SIG-M5 treated with dmso at 0.1 percent for 504 hours (cell line): Measurements from ENCODE around the gene ST6GALNAC2.
A peak's percentile ranks its signal among the peaks of the same experiment; 100 is the strongest.
"Not testable (repeated sequence)": the region's sequence is repeated elsewhere in the genome, so short reads cannot be mapped to it uniquely, and the experiment has no call there.

ENCODE experiments used
- DNase-seq: peaks from one replicate; lab custom pipeline; 2025; ENCODE audit not compliant: unreplicated experiment; lab: John Stamatoyannopoulos, UW

The ST6GALNAC2 gene

DNA sequence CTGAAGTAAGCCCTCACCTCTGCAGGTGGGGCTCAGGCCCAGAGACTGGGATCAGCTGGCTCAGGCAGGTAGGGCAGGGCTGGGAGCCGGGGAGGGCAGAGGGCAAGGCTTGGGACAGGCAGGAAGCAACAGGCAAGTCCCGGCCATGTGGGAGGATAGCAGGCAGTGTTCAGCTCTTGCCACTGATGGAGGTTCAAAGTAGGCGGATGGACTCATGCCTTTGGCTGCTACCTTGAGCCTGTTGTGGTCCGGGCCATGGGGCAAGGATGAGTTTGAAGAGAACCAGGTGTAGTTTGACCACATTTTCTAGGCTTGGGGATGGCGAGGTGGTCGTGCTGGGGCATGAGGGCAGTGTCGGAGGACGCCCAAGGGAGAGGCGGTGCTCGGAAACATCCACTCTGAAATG is 43.1 kb downstream of the ST6GALNAC2 start:
- DNase-seq = no peak

DNA sequence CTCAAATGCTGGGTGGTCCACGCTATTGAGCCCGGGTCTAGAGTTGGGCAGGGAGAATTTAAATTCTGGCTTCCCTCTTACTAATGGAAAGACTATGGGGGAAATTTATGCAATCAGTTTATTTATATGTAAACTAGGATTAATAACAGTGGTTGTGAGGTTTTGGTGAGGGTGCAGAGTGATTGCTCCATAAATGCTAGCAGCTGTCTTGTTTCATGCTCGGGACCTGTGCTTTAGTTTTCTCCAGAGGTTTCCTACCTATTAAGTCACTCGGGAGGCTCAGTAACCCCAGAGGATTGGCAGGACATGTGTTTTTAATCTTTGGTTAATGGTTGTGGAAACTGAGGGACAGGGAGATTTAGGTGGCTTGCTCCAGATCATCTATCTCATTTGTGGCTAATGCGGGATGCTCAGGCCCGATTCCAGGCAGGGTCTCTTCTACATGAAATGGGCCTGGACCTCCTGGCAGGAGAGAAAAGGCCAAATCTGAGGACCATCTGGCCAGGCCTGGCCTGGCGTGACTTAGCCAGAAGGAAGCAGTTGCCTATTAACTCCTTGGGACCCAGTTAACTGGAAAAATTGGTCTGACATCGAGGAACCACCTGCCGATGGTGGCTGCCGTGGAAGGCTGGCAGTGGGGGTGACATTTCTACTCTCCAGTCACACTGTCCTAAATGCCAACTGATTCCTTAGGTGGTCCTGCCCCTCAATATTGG is 43.8 kb downstream of the ST6GALNAC2 start:
- no peak for DNase-seq

DNA sequence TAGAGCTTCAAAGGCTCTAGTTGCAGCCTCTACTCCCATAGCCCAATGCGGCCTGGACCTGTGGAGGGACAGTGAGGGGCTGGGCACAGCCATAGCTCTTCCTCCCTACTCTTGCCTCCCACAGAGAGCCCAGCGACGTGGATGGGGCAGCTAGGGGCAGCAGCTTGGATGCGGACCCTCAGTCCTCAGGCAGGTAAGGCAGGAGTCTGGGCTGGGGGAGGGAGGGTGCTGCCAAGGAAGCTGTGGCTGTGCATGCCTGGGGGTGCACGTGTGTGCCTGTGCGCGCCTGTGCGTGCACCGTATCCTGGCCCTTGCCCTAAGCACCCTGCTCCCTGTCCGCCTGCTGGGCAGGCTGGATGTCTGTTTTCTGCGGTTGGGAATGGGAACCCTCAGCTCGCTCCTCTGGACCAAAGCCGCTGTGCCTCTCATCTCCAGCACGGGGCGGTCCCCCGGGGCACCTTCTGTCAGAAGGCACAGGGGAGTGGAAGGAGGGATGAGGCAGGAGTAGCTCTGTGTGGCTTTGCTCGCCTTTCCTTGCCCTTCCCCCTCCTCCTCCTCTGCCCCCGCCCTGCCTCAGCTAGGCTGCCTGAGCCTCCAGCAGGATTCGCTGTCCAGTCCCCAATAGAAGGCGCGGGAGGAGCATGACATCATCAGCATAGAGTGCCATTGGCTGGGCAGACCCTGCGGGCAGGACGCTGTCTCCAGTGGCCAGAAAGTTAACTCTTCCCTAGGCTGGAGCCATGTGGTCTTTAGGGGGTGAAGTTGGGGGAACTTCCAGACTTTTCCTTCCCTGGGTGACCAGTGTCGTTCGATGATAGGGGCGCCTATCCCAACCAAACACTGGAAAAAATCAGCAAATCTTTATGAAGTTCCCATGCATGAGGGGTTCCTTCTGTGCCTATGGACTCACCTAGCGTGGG is 45.0 kb downstream of the ST6GALNAC2 start:
- peak; percentile 83 for DNase-seq

DNA sequence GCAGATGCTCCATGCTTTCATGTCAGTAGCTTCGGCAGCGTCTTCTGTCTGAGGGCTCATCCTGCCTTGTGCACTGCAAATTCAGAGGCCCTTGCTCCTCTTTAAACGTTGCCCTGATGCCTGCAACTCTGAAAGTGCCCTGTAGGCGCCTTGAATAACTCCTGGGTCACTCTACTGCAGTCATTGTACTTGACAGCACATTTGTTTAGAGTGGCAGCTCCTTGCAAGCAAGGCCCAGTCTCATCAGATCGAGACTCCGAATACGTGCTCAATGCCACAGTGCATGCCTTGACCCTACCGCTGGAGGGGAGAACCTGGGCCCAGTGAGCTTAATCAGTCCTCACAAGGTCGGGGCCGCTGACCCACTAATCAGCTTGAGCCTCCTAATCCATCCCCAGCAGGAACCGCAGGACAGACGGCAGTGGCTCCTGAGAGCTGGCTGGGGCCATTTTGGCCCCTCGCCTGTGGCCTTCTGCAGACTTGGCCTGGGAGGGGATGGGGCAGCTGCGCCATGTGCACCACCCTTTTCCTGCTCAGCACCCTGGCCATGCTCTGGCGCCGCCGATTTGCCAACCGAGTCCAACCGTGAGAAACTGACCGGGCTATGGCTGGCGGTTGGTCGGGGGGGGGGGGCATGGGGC is 45.9 kb downstream of the ST6GALNAC2 start, which contains the start of gene PRCD:
TSS of gene PRCD (plus strand) at position 414 of the 641 bp plus-strand sequence. CDS start at position 512, 98 bp downstream.
- DNase-seq = no peak

- no peak for DNase-seq
These were observed 46.6 kb downstream of the ST6GALNAC2 start for GRCh38 chr17:76538941-76539570.

GRCh38 chr17:76538281-76538931 is 47.3 kb downstream of the ST6GALNAC2 start:
- DNase-seq = no peak

GRCh38 chr17:76537578-76538280 is 47.9 kb downstream of the ST6GALNAC2 start, which contains the start of gene CYGB:
Gene CYGB, minus strand, starts transcription at chr17:76537709. Its CDS starts 167 bp downstream, at chr17:76537542.
- no peak for DNase-seq

DNA sequence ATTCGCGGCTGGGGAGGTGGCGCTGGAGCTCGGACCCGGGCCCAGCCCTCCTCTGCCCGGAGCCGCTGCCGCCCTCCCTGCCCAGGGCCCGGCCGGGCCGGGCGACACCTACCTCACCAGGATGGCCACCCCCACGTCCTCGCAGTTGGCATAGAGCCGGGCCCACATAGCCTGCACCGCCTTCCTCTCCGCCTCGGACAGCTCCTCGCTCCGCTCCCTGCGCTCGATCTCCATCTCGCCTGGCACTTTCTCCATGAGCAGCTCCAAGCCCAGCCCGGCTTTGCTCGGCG is 48.4 kb downstream of the ST6GALNAC2 start:
- no peak for DNase-seq

GRCh38 chr17:76536511-76537287 is 49.0 kb downstream of the ST6GALNAC2 start:
- no peak for DNase-seq

DNA sequence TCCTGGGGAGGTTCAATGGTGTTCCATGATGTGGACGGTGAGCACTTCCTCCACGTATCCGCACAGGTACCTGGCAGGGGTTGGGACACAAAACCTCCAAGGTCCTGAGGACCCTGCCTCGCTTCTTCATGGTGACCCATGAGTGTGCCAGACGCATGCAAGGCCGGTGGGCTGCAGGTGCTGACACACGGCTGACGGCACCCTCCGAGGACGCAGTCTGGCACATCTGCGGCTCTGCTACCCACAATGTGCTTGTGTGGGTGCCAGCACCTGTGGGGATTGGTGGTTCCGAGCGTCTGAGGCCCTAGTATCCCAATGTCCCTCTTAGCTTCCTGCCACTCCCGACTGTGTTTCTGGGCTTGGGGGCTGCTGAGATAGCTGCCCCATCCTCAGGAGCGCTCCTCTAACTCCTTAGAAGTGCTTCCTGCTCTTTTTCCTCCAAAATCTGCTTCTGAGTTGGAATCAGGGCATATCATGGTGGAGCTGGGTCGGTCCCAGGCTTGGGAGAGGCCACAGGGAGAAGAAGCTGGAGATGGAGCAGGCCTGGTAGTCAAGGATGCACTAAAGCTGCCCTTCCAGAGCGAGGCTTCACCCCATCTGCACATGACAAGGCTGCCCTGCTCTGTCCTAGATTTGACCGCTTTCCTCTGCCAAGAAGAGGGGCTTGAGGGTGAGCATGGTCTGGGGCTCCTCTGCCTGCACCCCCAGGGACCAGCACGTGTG is 49.7 kb downstream of the ST6GALNAC2 start:
- no peak for DNase-seq

DNA sequence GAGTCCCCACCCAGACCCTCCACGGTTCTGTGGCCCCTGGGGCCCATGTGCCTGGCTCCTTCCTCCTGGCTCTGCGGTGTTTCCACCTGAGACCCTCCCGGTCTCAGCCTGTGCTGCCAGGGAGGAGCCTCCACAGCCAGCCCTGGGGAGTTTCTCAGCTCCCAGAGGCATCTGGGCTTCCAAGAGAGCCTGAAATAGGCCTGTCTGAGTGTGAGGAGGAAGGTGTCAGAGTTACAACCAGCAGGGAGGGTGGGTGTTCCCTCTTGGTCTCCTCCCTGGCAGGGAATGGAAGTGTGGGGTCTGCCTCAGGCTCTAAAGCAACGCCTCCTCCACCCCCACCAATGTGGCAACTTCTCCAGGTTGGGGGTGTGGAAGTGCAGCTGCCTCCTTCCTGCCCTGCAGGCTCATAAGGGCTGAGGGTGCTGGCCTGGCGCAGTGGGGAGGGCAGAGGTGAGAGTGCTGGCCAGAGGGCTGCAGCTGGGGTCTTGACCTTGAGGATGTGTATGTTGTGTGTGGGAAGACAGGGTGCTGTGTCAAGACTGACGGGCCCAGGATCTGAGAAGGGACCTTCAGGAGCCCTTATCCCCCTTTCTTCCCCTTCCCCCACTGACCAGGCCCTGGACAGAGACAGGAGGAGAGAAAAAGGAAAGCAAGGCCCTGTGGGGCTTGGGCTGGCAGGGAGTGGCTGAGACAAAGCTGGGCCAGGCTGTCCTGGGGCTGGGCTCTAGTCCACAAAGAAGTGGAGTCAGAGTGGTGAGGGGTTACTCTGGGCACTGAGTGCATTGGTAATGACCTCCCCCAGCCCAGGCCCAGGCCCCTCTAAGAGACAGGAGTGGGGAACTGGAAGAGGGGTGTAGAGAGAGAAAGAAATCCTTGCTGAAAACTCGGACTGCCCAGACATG is 50.6 kb downstream of the ST6GALNAC2 start:
- no peak for DNase-seq

DNA sequence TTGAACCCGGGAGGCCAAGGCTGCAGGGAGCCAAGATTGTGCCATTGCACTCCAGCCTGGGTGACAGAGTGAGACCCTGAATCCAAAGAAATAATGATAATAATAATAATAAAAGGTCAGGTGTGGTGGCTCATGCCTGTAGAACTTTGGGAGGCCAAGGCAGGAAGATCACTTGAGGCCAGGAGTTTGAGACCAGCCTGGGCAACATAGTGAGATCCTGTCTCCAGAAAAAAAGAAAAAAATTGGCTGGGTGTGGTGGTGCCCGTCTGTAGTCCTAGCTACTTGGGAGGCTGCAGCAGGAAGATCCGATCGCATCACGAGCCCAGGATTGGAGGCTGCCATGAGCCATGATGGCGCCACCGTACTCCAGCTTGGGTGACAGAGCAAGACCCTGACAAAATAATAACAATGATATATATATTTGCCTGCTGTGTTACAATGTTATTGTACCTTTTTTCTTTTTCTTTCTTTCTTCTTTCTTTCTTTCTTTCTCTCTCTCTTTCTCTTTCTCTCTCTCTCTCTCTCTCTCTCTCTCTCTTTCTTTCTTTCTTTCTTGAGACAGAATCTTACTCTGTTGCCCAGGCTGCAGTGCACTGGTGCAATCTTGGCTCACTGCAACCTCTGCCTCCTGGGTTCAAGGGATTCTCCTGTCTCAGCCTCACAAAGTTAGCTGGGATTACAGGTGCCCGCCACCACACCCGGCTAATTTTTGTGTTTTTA is 51.9 kb downstream of the ST6GALNAC2 start:
- not testable (repeated sequence) for DNase-seq

DNA sequence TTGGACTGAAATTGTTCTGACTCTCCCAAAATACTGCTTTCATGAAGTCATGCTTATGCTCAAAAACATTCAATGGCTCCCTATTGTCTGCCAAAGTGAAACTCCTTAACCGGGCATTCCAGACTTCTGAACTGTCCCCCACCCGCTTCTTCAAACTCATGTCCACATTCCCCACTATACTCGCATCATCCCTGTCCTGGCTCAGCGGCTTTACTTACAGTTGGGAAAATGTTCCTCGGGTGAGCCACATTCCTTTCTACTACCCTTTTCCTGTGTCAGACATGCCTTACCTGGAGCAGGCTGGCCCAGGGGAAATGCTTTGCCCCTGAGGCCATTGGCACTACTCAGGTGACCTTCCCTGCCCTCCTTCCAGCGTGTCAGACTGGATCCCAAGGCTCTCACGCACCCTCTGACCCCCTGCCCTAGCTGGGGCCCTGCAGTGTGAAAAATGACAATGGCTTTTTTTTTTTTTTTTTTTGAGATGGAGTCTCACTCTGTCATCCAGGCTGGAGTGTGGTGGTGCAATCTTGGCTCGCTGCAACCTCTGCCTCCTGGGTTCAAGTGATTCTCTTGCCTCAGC is 53.5 kb downstream of the ST6GALNAC2 start:
- no peak for DNase-seq

- DNase-seq = no peak
These were observed 54.1 kb downstream of the ST6GALNAC2 start for GRCh38 chr17:76531486-76532038.

DNA sequence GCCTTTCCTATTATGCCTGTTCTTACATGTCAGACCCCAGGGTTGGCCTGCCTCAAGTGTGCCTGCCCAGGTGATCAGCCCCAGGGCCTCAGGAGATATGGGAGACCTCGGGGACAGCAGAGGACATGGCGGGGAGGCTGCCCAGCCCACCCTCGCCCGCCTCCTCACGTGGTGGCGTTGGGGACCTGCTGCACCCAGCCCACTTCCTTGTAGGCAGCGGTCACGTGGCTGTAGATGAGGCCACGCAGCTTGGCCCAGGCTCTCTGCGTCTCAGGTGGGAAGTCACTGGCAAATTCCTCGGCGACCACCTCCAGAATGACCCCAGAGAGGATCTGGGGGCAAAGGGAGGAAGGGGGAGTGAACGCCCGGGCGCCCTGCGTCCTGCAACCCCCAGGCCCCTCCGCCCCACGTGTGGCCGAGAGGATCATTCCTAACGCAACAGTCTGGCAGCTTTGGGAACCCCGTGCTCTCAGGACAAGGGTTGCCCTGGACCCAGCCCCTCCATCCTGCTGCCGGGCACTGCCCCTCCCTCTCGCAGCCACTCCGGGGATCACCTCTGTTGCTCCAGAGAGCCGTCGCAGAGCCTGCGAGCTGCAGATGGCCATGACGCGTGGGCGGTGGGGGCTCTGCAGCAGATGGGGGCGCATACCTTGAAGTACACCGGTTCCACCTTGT is 54.7 kb downstream of the ST6GALNAC2 start:
- no peak for DNase-seq
